Ishikawa (cell line): Measurements from ENCODE around the gene FAM81A.

Source experiments
- CEBPB ChIP-seq: IDR thresholded peaks from 2 replicates; pipeline ENCODE4 v1.6.1; 2012
- CREB1 ChIP-seq: IDR thresholded peaks from 2 replicates; pipeline ENCODE4 v1.6.1; 2012; ENCODE audit warnings: low read depth
- EGR1 ChIP-seq: IDR thresholded peaks from 2 replicates; pipeline ENCODE4 v1.6.1; 2012
- EP300 ChIP-seq: IDR thresholded peaks from 2 replicates; pipeline ENCODE4 v1.6.1; 2012; ENCODE audit warnings: borderline replicate concordance
- FOXM1 ChIP-seq: IDR thresholded peaks from 2 replicates; pipeline ENCODE4 v1.6.1; 2012; ENCODE audit warnings: low read depth, borderline replicate concordance
- NFIC ChIP-seq: IDR thresholded peaks from 2 replicates; pipeline ENCODE4 v1.6.1; 2012
- RAD21 ChIP-seq: IDR thresholded peaks from 2 replicates; pipeline ENCODE4 v1.6.1; 2012; ENCODE audit warnings: low read depth
- REST ChIP-seq: IDR thresholded peaks from 2 replicates; pipeline ENCODE4 v1.6.1; 2012; ENCODE audit warnings: low read depth, mild to moderate bottlenecking
- TAF1 ChIP-seq: IDR thresholded peaks from 2 replicates; pipeline ENCODE4 v1.6.1; 2012; ENCODE audit warnings: low read depth, mild to moderate bottlenecking
- TCF12 ChIP-seq: IDR thresholded peaks from 2 replicates; pipeline ENCODE4 v1.6.1; 2012; ENCODE audit warnings: low read depth
- TEAD4 ChIP-seq: IDR thresholded peaks from 2 replicates; pipeline ENCODE4 v1.6.1; 2012
- YY1 ChIP-seq: IDR thresholded peaks from 2 replicates; pipeline ENCODE4 v1.6.1; 2012; ENCODE audit warnings: low read depth
- ZBTB7A ChIP-seq: IDR thresholded peaks from 2 replicates; pipeline ENCODE4 v1.6.1; 2012; ENCODE audit warnings: low read depth
- TF ChIP-seq, protein P1 (sequence below): IDR thresholded peaks from 2 replicates; pipeline ENCODE4 v1.6.1; 2012
- TF ChIP-seq, protein P2 (sequence below): IDR thresholded peaks from 2 replicates; pipeline ENCODE4 v1.6.1; 2012

Gene FAM81A

DNA sequence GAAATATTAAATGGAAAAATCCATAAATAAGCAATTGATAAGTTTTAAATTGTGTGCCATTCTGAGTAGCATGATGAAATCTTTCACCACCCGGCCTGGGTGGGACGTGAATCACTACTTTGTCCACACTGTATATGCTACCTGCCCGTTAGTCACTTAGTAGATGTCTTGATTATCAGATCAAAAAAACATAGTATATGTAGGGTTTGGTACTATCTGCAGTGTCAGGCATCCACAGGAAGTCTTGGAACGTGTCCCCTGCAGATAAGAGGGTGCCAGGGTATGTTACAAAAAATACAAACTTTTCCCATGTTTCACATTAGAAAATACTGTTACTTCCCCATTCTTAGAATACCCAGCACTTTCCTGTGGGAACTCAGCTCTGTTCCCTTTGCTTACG lies 35.2 kb downstream of the FAM81A start:
- TF ChIP-seq TAF1 (no peak), CREB1 (no peak), RAD21 (no peak), CEBPB (no peak), FOXM1 (no peak), REST (no peak), EGR1 (no peak), ZBTB7A (no peak), EP300 (no peak), TEAD4 (no peak), YY1 (no peak), TCF12 (no peak)
- TF ChIP-seq, protein P1, sequence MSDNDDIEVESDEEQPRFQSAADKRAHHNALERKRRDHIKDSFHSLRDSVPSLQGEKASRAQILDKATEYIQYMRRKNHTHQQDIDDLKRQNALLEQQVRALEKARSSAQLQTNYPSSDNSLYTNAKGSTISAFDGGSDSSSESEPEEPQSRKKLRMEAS: no peak

- TF ChIP-seq EP300 (no peak), ZBTB7A (no peak), CEBPB (no peak), TAF1 (no peak), CREB1 (no peak), TCF12 (no peak), RAD21 (no peak), NFIC (no peak), FOXM1 (no peak), REST (no peak), EGR1 (no peak), YY1 (no peak)
- TF ChIP-seq, protein P1: no peak
- TF ChIP-seq, protein P2, sequence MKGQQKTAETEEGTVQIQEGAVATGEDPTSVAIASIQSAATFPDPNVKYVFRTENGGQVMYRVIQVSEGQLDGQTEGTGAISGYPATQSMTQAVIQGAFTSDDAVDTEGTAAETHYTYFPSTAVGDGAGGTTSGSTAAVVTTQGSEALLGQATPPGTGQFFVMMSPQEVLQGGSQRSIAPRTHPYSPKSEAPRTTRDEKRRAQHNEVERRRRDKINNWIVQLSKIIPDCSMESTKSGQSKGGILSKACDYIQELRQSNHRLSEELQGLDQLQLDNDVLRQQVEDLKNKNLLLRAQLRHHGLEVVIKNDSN: no peak
These were observed 46.4 kb downstream of the FAM81A start for GRCh38 chr15:59484399-59484798.

DNA sequence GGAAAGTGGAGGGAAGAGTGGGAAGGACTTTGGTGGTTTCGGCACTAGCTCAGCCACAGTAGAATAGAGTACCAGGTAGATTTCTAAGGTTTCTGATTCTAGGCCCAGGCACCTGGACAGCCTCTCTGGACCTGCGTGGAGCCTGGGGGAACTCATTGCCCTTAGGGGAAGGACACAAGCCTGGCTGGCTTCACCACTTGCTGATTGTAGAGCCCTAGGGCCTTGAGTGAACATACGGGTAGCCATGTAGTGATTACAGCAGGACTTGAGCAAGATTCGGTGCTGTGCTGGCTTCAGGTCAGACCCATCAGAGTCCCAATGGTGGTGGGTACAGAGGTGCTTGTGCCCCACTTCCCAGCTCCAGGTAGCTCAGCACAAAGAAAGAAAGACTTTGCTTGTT lies 47.0 kb downstream of the FAM81A start:
- no peak for TF ChIP-seq TAF1
- no peak for TF ChIP-seq EGR1
- TF ChIP-seq ZBTB7A: no peak
- no peak for TF ChIP-seq YY1
- TF ChIP-seq NFIC: no peak
- TF ChIP-seq TCF12: no peak
- no peak for TF ChIP-seq FOXM1
- no peak for TF ChIP-seq CREB1
- no peak for TF ChIP-seq CEBPB
- no peak for TF ChIP-seq REST
- TF ChIP-seq, protein P1: no peak
- no peak for TF ChIP-seq TEAD4
- no peak for TF ChIP-seq EP300
- TF ChIP-seq, protein P2: no peak
- TF ChIP-seq RAD21: no peak

GRCh38 chr15:59491062-59491461 lies 53.1 kb downstream of the FAM81A start:
- TF ChIP-seq EP300 (no peak), CREB1 (no peak), ZBTB7A (no peak), RAD21 (no peak), FOXM1 (no peak), TCF12 (no peak), EGR1 (no peak), YY1 (no peak), REST (no peak), TEAD4 (no peak), CEBPB (no peak), TAF1 (no peak), NFIC (no peak)
- TF ChIP-seq, protein P1: no peak
- TF ChIP-seq, protein P2: no peak
